Loucy (cell line): Measurements from ENCODE around the gene ADAT3.

Experiments used
- H2AFZ ChIP-seq: fragments of 200-600 bp; sonication (generic); 2 replicates; pipeline ENCODE4 v1.6.0; 2016; ENCODE audit warnings: antibody characterized with exemption, mild to moderate bottlenecking, low read length, moderate library complexity
- H3F3A ChIP-seq: fragments of 200-600 bp; 2 replicates; pipeline ENCODE4 v1.6.0; 2016; ENCODE audit warnings: antibody characterized with exemption, low read depth, mild to moderate bottlenecking
- H3K27me3 ChIP-seq: fragments of 200-600 bp; sonication (generic); 2 replicates; pipeline ENCODE4 v1.6.1; 2014; ENCODE audit warnings: low read length, mild to moderate bottlenecking; ENCODE audit not compliant: insufficient read depth, poor library complexity, severe bottlenecking
- H3K36me3 ChIP-seq: fragments of 200-600 bp; sonication (generic); 2 replicates; pipeline ENCODE4 v1.6.1; 2016; ENCODE audit warnings: low read length; ENCODE audit not compliant: insufficient read depth
- H3K4me1 ChIP-seq: fragments of 200-600 bp; sonication (generic); 2 replicates; pipeline ENCODE4 v1.5.1; 2014; ENCODE audit warnings: low read length, mild to moderate bottlenecking; ENCODE audit not compliant: insufficient read depth, poor library complexity, severe bottlenecking
- H3K4me2 ChIP-seq: fragments of 200-600 bp; sonication (generic); 2 replicates; pipeline ENCODE4 v1.6.0; 2014; ENCODE audit warnings: antibody characterized with exemption, low read length, low read depth, mild to moderate bottlenecking; ENCODE audit not compliant: poor library complexity, severe bottlenecking
- H3K4me3 ChIP-seq: fragments of 200-600 bp; sonication (generic); 2 replicates; pipeline ENCODE4 v1.5.1; 2014; ENCODE audit warnings: low read length, mild to moderate bottlenecking, mixed read lengths; ENCODE audit not compliant: poor library complexity, severe bottlenecking
- H3K79me2 ChIP-seq: fragments of 200-600 bp; sonication (generic); 2 replicates; pipeline ENCODE4 v1.6.1; 2014; ENCODE audit warnings: low read length; ENCODE audit not compliant: insufficient read depth
- H3K9ac ChIP-seq: fragments of 200-600 bp; sonication (generic); 2 replicates; pipeline ENCODE4 v1.6.0; 2014; ENCODE audit warnings: mild to moderate bottlenecking, low read depth, low read length, moderate library complexity; ENCODE audit not compliant: poor library complexity, severe bottlenecking
- H3K9me2 ChIP-seq: fragments of 200-600 bp; sonication (generic); replicated peaks from 2 replicates; pipeline ENCODE4 v1.6.1; 2016; ENCODE audit warnings: low read depth, low read length, mixed read lengths
- H3K9me3 ChIP-seq: fragments of 200-600 bp; sonication (generic); 2 replicates; pipeline ENCODE4 v1.6.1; 2014; ENCODE audit warnings: mild to moderate bottlenecking, antibody characterized with exemption, low read length, low read depth; ENCODE audit not compliant: insufficient read depth
- H4K20me1 ChIP-seq: fragments of 200-600 bp; sonication (generic); 2 replicates; pipeline ENCODE4 v1.6.0; 2014; ENCODE audit warnings: antibody characterized with exemption, low read length, mild to moderate bottlenecking; ENCODE audit not compliant: insufficient read depth, poor library complexity, severe bottlenecking
- EZH2phosphoT487 ChIP-seq: fragments of 200-600 bp; IDR thresholded peaks from 2 replicates; pipeline ENCODE4 v1.6.1; 2018; ENCODE audit warnings: antibody characterized with exemption, mild to moderate bottlenecking, moderate library complexity, borderline replicate concordance
- TF ChIP-seq, protein P1 (sequence below): fragments of 200-600 bp; sonication (generic); conservative IDR thresholded peaks from 2 replicates; pipeline ENCODE4 v1.5.1; 2014; ENCODE audit warnings: mild to moderate bottlenecking, antibody characterized with exemption, low read length

Gene ADAT3

DNA sequence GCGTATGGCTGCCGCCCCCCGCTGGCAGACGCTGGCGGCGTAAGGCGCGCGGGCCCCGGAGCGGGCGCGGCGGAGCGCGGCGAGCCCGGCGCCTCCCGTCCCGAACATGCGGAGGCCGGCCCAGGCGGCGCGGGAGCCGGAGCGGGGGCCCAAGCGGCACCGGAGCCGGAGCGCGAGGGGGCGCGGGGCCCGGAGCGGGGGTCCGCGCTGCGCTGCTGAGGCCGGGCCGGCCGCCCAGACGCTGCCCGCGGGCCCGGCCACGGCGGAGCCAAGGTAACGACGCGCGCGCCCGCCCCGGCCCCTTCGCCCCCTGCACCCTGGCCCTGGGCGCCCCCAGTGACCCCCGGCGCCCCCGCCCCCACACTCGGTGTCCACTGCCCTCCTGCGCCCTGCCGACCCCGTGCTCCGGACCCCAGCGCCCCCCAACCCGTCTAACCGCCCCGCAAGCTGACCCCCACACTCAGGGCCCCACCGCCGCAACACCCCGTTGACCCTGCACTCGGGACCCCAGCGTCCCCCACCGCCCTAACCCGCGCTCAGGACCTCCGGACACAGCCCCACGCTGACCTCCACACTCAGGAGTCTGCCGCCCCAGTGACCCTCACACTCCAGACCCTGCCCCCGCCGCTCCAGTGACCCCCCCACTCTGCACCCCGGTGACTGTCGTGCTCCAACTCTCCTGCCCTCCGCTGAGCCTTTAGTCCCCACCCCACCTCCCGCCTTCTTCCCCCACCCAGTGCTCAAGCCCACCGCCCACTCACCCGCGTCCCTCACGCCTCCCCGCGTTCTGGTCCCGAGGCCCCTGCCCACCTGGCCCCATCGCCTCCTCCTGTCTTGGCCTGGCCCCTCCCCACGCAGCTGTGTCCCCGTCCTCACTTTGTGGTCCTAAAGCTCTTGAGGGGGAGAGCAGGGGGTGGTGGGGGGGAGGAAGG lies 36.2 kb downstream of the ADAT3 start, which contains the start of gene CSNK1G2:
CSNK1G2 (plus strand) TSS at position 27 of the 932 bp plus-strand sequence. CDS start 28,601 bp downstream, outside the sequence.
- H3K4me2 ChIP-seq, result peak within 1 kb of the TSS; percentile 94
- H3F3A ChIP-seq, result no peaks in the 10 kb centered on the region; the same call in 1 of the 2 replicates
- peaks cover 59% of the 10 kb centered on the region for H3K79me2 ChIP-seq
- peaks cover 43% of the 10 kb centered on the region for H4K20me1 ChIP-seq
- no peaks in the 10 kb centered on the region for H3K36me3 ChIP-seq
- peak within 1 kb of the TSS; percentile 86 for H3K4me3 ChIP-seq
- H3K9me2 ChIP-seq, result no peaks in the 10 kb centered on the region
- H3K27me3 ChIP-seq, result no peaks in the 10 kb centered on the region
- H3K9ac ChIP-seq, result peak within 1 kb of the TSS; percentile 84
- H2AFZ ChIP-seq, result peak within 1 kb of the TSS; percentile 54
- no peak for TF ChIP-seq EZH2phosphoT487
- TF ChIP-seq, protein P1, sequence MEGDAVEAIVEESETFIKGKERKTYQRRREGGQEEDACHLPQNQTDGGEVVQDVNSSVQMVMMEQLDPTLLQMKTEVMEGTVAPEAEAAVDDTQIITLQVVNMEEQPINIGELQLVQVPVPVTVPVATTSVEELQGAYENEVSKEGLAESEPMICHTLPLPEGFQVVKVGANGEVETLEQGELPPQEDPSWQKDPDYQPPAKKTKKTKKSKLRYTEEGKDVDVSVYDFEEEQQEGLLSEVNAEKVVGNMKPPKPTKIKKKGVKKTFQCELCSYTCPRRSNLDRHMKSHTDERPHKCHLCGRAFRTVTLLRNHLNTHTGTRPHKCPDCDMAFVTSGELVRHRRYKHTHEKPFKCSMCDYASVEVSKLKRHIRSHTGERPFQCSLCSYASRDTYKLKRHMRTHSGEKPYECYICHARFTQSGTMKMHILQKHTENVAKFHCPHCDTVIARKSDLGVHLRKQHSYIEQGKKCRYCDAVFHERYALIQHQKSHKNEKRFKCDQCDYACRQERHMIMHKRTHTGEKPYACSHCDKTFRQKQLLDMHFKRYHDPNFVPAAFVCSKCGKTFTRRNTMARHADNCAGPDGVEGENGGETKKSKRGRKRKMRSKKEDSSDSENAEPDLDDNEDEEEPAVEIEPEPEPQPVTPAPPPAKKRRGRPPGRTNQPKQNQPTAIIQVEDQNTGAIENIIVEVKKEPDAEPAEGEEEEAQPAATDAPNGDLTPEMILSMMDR, result no peak
- H3K4me1 ChIP-seq, result peaks cover 24% of the 10 kb centered on the region
- H3K9me3 ChIP-seq, result no peaks in the 10 kb centered on the region

DNA sequence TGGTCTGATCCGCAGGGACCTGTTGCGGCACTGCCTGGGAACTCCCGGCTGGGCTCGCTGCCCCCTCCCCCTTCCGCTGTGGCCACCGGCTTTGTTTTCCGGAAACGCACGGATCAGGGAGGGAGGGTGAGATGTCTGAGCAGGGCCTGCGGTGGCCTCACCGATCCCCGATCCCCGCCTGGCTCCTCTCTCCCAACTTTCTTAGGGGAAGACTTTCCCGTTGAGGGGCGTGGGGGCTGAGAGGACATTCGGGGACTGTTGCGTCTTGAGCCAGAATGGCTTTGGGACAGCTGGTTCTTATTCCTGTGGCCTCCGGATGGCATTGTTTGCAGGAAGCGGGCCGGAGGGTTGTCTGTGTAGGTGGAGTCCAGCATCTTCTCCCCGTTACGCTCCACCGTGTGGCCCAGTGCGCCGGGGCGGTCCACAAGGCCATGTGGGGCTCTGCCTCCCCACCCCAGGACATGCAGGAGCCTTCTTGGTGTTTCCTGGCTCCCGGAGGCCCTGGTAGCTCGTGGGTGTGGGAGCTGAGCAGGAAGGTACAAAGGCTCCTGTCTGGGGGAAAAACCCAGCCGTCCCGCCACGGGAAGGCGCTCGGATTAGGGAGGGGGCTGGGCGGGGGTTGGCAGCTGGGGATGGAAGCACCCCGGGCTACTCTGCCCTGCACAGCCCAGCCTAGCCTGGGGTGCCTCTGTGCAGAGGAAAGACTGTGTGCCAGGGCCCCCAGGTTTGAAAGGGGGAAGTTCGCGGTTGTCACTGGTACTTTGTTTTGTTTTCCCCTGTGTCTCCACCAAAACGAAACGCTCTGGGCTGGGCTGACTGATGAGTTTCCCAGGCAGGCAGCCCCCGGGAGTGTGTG lies 37.1 kb downstream of the ADAT3 start:
- H3F3A ChIP-seq, result no peaks in the 10 kb centered on the region; the same call in 1 of the 2 replicates
- H3K9me2 ChIP-seq, result no peaks in the 10 kb centered on the region
- peak overlapping the region; percentile 24; the same call in 1 of the 2 replicates for H2AFZ ChIP-seq
- TF ChIP-seq, protein P1, result no peak
- no peak for TF ChIP-seq EZH2phosphoT487
- peaks cover 49% of the 10 kb centered on the region for H4K20me1 ChIP-seq
- H3K36me3 ChIP-seq, result no peaks in the 10 kb centered on the region
- H3K27me3 ChIP-seq, result no peaks in the 10 kb centered on the region
- peaks cover 66% of the 10 kb centered on the region for H3K79me2 ChIP-seq
- H3K9me3 ChIP-seq, result no peaks in the 10 kb centered on the region
- peak overlapping the region; percentile 80 for H3K4me3 ChIP-seq
- H3K4me2 ChIP-seq, result peak overlapping the region; percentile 94
- H3K9ac ChIP-seq, result peak overlapping the region; percentile 79
- H3K4me1 ChIP-seq, result peaks cover 24% of the 10 kb centered on the region

DNA sequence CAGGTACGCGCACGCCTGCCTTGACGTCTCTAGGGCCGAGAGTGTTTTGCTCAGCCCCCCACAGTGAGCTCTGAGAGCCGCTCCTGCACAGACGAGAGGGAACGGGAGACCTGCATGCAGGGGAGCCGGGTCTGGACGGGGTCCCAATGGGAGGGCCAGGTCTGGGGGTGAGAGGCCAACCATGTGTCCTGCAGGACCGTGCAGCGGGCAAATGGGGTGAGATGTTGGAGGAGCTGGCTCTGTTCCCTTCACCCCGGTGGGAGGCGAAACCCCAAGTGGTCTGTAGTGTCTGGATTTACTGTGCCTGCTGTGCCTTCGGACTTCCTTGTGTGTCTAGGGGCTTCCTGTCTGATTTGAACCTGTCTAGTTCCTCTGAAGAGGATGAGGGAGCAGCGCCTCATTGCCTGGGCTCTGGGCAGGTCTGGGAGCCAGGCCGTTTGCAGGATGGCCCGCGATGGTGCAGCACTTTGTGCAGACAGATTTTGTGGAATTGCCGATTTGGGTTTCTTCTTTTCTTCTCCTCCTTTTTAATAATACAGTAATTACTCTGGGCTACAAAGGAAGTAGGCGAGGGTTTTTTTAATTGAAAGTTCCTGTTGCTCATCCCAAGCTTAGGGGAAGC lies 37.8 kb downstream of the ADAT3 start:
- H3K9me3 ChIP-seq, result no peaks in the 10 kb centered on the region
- H3K4me3 ChIP-seq, result peak overlapping the region; percentile 80
- H3F3A ChIP-seq, result no peaks in the 10 kb centered on the region; the same call in 1 of the 2 replicates
- TF ChIP-seq EZH2phosphoT487, result no peak
- TF ChIP-seq, protein P1, result no peak
- H4K20me1 ChIP-seq, result peaks cover 57% of the 10 kb centered on the region
- H3K27me3 ChIP-seq, result no peaks in the 10 kb centered on the region
- H3K9ac ChIP-seq, result peak overlapping the region; percentile 79
- H3K4me1 ChIP-seq, result peaks cover 24% of the 10 kb centered on the region
- H3K4me2 ChIP-seq, result peak overlapping the region; percentile 94
- no peaks in the 10 kb centered on the region for H3K9me2 ChIP-seq
- no peak overlapping the region for H2AFZ ChIP-seq
- no peaks in the 10 kb centered on the region for H3K36me3 ChIP-seq
- H3K79me2 ChIP-seq, result peaks cover 73% of the 10 kb centered on the region
